ENCODE data around the gene CEL.
"Not testable (repeated sequence)": the region's sequence is repeated elsewhere in the genome, so short reads cannot be mapped to it uniquely, and the experiment has no call there.

GRCh38 chr9:133070985-133071384 is 9.2 kb downstream of the CEL start:
- not testable (repeated sequence) for TF ChIP-seq ZNF274 (IDR thresholded peaks at IDR 0.05; ENCODE audit: low read depth, low read length); YY1 (IDR thresholded peaks at IDR 0.05; ENCODE audit: insufficient read depth, insufficient read length)
